ENCODE measurements around the gene MTA1.

The MTA1 gene

GRCh38 chr14:105487986-105488777 is 68.6 kb downstream of the MTA1 start:
- no peak for DNase-seq (ENCODE audit: low read depth in 2 of 2)

GRCh38 chr14:105488781-105489541 is 69.3 kb downstream of the MTA1 start:
- DNase-seq (ENCODE audit: low read depth in 2 of 2): no peak

GRCh38 chr14:105489542-105490266 is 70.1 kb downstream of the MTA1 start:
- peak; percentile 63 to 69 for DNase-seq (ENCODE audit: low read depth in 2 of 2)

- DNase-seq (ENCODE audit: low read depth in 2 of 2): no peak
Observed at GRCh38 chr14:105490267-105490571, 70.6 kb downstream of the MTA1 start.

- peak; percentile 97 for DNase-seq (ENCODE audit: low read depth in 2 of 2)
Observed at GRCh38 chr14:105490572-105491365, 71.1 kb downstream of the MTA1 start, which contains the start of gene TEDC1. Gene TEDC1, plus strand, starts transcription at chr14:105491246. Its CDS starts 130 bp downstream, at chr14:105491376.

GRCh38 chr14:105491366-105491973 is 71.8 kb downstream of the MTA1 start:
- DNase-seq (ENCODE audit: low read depth in 2 of 2): peak; percentile 68 to 74

GRCh38 chr14:105492031-105492970 is 72.7 kb downstream of the MTA1 start:
- no peak for DNase-seq (ENCODE audit: low read depth in 2 of 2)

GRCh38 chr14:105492971-105493871 is 73.6 kb downstream of the MTA1 start:
- no peak for DNase-seq (ENCODE audit: low read depth in 2 of 2)

- no peak for DNase-seq (ENCODE audit: low read depth in 2 of 2)
Observed at GRCh38 chr14:105493921-105494605, 74.4 kb downstream of the MTA1 start.

GRCh38 chr14:105494606-105494929 is 74.9 kb downstream of the MTA1 start:
- no peak for DNase-seq (ENCODE audit: low read depth in 2 of 2)

- DNase-seq (ENCODE audit: low read depth in 2 of 2): no peak
Observed at GRCh38 chr14:105495101-105495989, 75.7 kb downstream of the MTA1 start.

- DNase-seq (ENCODE audit: low read depth in 2 of 2): no peak
Observed at GRCh38 chr14:105495990-105496830, 76.6 kb downstream of the MTA1 start.

GRCh38 chr14:105496831-105497591 is 77.4 kb downstream of the MTA1 start:
- no peak for DNase-seq (ENCODE audit: low read depth in 2 of 2)

GRCh38 chr14:105497671-105498429 is 78.2 kb downstream of the MTA1 start:
- DNase-seq (ENCODE audit: low read depth in 2 of 2): no peak
